GM19328 (cell line): ENCODE results near the gene BCO1.

Experiments
- ATAC-seq: cut with Tn5 transposase; IDR thresholded peaks from one replicate; pipeline ENCODE4 v1.9.1; 2021; ENCODE audit warnings: mild to moderate bottlenecking, moderate library complexity; ENCODE audit not compliant: unreplicated experiment

BCO1 gene

GRCh38 chr16:81275064-81275532 is 36.6 kb downstream of the BCO1 start:
- ATAC-seq = no peak

GRCh38 chr16:81275795-81276194 is 37.3 kb downstream of the BCO1 start:
- ATAC-seq = no peak

GRCh38 chr16:81276323-81276722 is 37.8 kb downstream of the BCO1 start:
- ATAC-seq = no peak

GRCh38 chr16:81277541-81278080 is 39.1 kb downstream of the BCO1 start:
- ATAC-seq = no peak

- no peak for ATAC-seq
These were observed 40.0 kb downstream of the BCO1 start for GRCh38 chr16:81278526-81278925.

- ATAC-seq = no peak
These were observed 40.9 kb downstream of the BCO1 start for GRCh38 chr16:81279392-81279791.

- no peak for ATAC-seq
These were observed 41.9 kb downstream of the BCO1 start for GRCh38 chr16:81280393-81280792.

GRCh38 chr16:81283044-81283443 is 44.6 kb downstream of the BCO1 start:
- ATAC-seq = no peak

GRCh38 chr16:81284995-81285600 is 46.6 kb downstream of the BCO1 start:
- no peak for ATAC-seq

- no peak for ATAC-seq
These were observed 47.7 kb downstream of the BCO1 start for GRCh38 chr16:81286190-81286589.

GRCh38 chr16:81291117-81291516 is 52.6 kb downstream of the BCO1 start:
- no peak for ATAC-seq

- no peak for ATAC-seq
These were observed 54.4 kb downstream of the BCO1 start for GRCh38 chr16:81292936-81293335.

- ATAC-seq = no peak
These were observed 55.7 kb downstream of the BCO1 start for GRCh38 chr16:81293909-81294802.

- ATAC-seq = no peak
These were observed 58.1 kb downstream of the BCO1 start for GRCh38 chr16:81296631-81297030.

- no peak for ATAC-seq
These were observed 69.3 kb downstream of the BCO1 start for GRCh38 chr16:81307770-81308169.

GRCh38 chr16:81310045-81310644 is 71.7 kb downstream of the BCO1 start:
- no peak for ATAC-seq

- ATAC-seq = no peak
These were observed 73.3 kb downstream of the BCO1 start for GRCh38 chr16:81311762-81312161.

GRCh38 chr16:81313701-81314602 is 75.5 kb downstream of the BCO1 start:
- no peak for ATAC-seq

- ATAC-seq = peak; percentile 90
These were observed 76.2 kb downstream of the BCO1 start, which contains the start of gene GAN for GRCh38 chr16:81314603-81315270. GAN (plus strand) TSS chr16:81314962; CDS start chr16:81315114, 152 bp downstream.
